SK-MEL-5 (cell line): ENCODE data around the gene MED16. TPM values are rescaled to one million over a fixed set of nuclear protein-coding genes. Genes with fewer than 3 reads are reported as not detected.
"Not testable (repeated sequence)": the region's sequence is repeated elsewhere in the genome, so short reads cannot be mapped to it uniquely, and the experiment has no call there.

Source experiments
- DNase-seq: peaks from one replicate; pipeline ENCODE4 v3.0.0-alpha.2; 2016; ENCODE audit warnings: low read depth, low spot score
- in situ Hi-C: cut with HindIII; loops from 2 replicates; pipeline ENCODE4 v1.10.0; 2016; ENCODE audit warnings: low sequenced_read_pairs, high pct_unique_total_duplicates, low pct_unique_long_range_greater_than_20kb
- total RNA-seq: library from RNA; depleted of rRNA; stranded (reverse); fragments of >200 nt; shearing (Covaris generic); gene quantifications from 2 replicates; pipeline ENCODE4 v1.2.3, GENCODE V29; 2014

The MED16 gene
- total RNA-seq, 1 experiment from 2014 or later = 3.9 TPM

DNA sequence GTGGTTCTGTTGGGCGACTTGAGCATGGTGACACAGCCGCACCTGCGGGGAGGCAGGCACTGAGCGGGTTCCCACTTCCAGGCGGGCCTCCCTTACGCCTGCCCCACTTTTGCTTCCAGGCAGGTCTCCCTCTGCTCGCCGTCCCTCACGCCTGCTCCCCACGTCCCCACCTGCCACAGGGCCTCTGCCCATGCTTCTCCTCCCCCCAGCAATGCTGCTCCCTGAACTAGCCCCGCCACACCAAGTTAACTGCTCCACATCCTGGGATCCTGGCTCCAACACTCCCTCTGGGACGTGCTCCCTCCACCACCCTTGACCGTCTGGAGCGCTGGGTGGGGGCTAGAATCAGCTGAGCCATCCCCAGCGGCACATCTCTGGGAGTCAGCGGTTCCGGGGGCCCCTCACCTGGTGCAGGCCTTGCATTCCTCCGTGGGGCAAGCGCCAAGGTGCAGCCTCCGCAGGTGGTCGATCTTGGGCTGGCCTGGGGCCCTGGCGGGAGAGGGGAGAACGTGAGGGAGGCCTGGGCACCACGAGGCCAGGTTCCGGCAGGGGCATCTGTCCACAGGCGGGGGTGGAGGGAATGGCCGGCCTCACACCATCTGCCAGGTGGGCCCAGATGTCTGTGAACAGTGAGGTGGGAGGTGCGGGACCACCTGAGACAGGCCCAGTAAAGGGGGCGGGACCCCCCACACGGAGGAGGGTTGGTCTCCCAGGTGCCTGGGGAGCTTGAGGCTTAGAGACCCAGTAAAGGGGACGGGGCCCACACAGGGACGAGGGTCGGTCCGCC lies 24.3 kb downstream of the MED16 start:
- in situ Hi-C loops = no loop called here
- no peak for DNase-seq

DNA sequence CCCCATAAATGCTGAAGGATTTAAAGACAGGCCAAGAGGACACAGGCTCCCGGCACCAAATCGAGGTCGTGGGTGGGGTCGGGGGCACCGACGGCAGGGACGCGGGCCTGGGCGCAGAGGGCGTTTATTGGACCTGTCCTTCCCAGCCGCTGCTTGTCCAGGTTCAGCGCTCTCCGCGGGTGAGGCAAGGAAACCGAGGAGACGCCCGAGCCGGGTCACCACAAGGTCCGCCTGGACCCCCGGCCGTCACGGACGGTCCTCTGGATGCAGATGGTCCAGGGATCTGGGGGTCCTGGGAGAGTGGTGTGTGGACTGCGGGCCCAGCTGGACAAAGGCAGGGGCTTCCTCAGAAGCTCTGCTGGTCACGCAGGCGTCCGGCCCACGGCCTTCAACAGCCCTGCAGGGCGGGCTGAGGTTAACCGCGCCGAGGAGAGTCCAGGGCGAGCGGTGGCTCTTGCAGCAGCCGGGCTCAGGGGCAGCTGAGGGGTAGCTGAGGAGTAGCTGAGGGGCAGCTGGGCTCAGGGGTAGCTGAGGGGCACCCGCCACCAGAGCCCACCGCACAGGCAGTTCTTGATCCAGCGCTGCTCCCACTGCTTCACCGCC lies 25.0 kb downstream of the MED16 start:
- in situ Hi-C loops = no loop called here

DNA sequence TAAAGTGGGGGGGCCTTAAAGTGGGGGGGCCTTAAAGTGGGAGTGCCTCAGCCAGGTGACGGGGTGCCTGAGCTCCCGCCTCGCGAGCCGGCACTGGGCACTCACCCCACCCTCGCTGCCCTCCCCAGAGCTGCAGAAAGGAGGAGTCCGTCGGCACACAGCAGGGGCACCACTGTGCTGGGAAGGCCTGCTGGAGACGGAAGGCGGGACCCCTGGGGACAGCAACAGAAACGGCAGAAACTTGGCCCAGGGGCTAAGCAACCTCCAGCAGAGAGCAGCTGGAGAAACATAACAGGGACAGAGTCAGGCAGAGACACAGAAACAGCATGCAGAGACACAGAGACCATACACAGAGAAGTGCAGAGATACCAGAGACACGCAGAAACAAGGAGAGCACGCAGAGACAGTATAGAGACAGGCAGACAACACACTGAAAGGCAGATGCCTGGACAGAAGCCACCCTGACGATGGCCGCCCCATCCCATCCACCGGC lies 25.6 kb downstream of the MED16 start:
- in situ Hi-C loops = no loop called here
- no peak for DNase-seq

More for the DNA sequence above, 25.0 kb downstream of the MED16 start:
- no peak for DNase-seq

GRCh38 chr19:866769-867300 lies 26.2 kb downstream of the MED16 start:
- in situ Hi-C loops = no loop called here
- no peak for DNase-seq

DNA sequence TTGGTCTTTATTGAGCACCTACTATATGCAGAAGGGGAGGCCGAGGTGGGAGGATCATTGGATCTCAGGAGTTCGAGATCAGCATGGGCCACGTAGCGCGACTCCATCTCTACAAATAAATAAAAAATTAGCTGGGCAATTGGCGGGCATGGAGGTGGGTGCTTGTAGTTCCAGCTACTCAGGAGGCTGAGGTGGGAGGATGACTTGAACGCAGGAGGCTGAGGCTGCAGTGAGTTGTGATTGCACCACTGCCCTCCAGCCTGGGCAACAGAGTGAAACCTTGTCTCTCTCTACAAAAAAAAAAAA lies 29.7 kb downstream of the MED16 start:
- in situ Hi-C loops = no loop called here
- no peak for DNase-seq

DNA sequence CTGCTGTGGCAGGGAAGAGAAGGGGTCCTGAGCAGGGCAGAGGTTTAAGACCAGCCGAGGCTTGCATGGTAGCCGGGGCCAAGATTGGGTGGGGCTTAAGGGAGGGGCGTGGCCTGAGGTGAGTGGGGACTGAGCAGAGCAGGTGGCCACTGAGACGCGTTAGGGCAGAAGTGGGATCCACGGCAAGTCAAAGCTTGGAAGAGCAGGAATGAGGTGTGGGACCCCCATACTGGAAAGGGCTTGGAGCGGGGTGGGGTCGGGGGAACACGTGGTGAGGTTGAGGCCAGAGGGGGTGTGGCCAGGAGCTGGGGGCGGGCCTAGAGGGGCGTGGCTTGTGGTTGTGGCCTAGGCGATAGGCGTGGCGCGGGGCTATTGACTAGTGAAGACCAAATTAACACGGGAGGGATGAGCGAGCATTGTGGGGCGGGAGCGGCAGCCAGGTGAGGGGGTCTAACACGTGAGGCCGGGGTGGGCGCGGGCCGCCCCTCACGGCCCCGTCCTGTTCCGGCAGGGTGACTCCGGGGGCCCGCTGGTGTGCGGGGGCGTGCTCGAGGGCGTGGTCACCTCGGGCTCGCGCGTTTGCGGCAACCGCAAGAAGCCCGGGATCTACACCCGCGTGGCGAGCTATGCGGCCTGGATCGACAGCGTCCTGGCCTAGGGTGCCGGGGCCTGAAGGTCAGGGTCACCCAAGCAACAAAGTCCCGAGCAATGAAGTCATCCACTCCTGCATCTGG lies 30.2 kb downstream of the MED16 start:
- in situ Hi-C loops = no loop called here
- DNase-seq = peak; percentile 52

GRCh38 chr19:861756-862580 lies 31.0 kb downstream of the MED16 start:
- in situ Hi-C loops = no loop called here
- DNase-seq = peak; percentile 66

- in situ Hi-C loops = no loop called here
Observed at GRCh38 chr19:861141-861755, 31.7 kb downstream of the MED16 start.

GRCh38 chr19:858868-859843 lies 33.8 kb downstream of the MED16 start, which contains the start of gene CFD:
TSS of gene CFD (plus strand) at chr19:859664. CDS start at chr19:859690, 26 bp downstream.
- in situ Hi-C loops = no loop called here

More at GRCh38 chr19:861141-861755, 31.7 kb downstream of the MED16 start:
- DNase-seq = no peak

DNA sequence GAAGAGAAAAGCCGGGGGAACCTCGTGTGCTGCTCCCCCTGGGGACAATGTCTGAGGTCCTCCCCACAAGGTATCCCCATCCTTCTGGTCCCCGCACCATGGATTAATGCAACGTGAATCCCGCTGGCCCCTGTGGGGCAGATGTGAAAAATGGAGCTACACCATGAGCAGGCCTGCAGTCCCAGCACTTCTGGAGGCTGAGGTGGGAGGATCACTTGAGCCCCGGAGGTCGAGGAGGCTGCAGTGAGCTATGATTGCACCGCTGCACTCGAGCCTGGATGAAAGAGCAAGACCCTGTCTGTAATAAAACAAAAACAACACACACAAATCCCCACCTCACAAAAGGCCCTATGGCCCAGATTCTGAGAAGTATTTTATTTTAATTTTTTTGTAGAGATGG lies 34.7 kb downstream of the MED16 start:
- DNase-seq = no peak
- in situ Hi-C loops = no loop called here

More at GRCh38 chr19:858868-859843, 33.8 kb downstream of the MED16 start, which contains the start of gene CFD:
- DNase-seq = no peak

- DNase-seq = no peak
- in situ Hi-C loops = no loop called here
Observed at GRCh38 chr19:855566-856120, 37.3 kb downstream of the MED16 start.

- no peak for DNase-seq
- in situ Hi-C loops = no loop called here
Observed at GRCh38 chr19:855142-855541, 37.8 kb downstream of the MED16 start.

DNA sequence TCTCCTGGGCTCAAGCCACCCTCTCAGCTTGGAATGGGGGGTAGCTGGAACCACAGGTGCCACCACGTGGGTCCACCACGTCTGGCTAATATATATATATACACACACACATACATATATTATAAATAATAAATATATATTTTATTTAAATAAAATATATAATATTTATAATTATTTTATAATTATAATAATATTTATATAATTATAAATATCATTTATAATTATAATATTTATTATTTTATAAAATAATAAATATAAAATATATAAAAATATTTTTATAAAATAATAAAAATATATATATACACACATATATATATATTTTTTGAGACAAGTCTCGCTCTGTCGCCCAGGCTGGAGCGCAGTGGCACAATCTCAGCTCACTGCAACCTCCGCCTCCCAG lies 38.4 kb downstream of the MED16 start:
- in situ Hi-C loops = no loop called here
- no peak for DNase-seq

DNA sequence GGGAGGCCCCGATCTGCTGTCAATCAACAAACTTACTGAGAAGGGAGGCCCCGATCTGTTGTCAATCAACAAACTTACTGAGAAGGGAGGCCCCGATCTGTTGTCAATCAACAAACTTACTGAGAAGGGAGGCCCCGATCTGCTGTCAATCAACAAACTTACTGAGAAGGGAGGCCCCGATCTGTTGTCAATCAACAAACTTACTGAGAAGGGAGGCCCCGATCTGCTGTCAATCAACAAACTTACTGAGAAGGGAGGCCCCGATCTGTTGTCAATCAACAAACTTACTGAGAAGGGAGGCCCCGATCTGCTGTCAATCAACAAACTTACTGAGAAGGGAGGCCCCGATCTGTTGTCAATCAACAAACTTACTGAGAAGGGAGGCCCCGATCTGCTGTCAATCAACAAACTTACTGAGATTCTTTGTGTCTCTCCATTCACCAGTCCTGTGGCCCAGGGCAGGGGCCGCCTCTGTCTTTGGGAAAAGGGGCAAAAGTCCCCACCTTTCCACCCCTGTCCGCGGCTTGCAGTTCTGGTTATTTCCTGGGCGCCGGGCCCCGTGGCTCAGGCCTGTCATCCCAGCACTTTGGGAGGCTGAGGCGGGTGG lies 39.3 kb downstream of the MED16 start:
- in situ Hi-C loops, DNase-seq: not testable (repeated sequence)

DNA sequence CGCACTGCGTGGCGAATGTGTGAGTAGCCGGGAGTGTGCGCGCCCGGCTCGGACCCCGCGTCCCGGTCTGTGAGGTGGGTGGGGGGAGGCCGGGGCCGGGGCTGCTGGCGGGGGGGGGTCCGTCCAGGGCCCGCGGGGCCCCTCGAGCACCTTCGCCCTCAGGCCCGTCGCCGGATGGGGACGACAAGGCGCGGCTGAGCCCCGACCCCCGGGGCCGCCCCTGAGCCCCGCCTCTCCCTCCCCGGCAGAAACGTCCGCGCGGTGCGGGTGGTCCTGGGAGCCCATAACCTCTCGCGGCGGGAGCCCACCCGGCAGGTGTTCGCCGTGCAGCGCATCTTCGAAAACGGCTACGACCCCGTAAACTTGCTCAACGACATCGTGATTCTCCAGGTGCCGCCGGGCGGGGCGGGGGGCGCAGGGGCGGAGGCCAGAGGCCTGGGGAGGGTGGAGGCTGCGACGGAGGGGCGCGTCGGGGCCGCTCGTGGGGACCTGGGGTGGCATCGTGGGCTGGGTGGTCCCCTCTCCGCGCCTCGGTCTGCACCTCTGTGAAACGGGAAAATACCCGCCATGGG lies 39.9 kb downstream of the MED16 start:
- DNase-seq = no peak
- in situ Hi-C loops = no loop called here
